CD4-positive, alpha-beta T cell treated with Interleukin-21 for 1 hour (primary cell): ENCODE results near the gene JMJD1C.

Experiments
- DNase-seq: peaks from one replicate; pipeline ENCODE4 v3.0.0-alpha.2; 2020

The JMJD1C gene

GRCh38 chr10:63208986-63209385, 256.8 kb downstream of the JMJD1C start:
- DNase-seq, result no peak

GRCh38 chr10:63206997-63207811, 258.6 kb downstream of the JMJD1C start:
- no peak for DNase-seq

- DNase-seq, result no peak
These were observed 259.2 kb downstream of the JMJD1C start for GRCh38 chr10:63206576-63206975.

GRCh38 chr10:63205421-63205820, 260.4 kb downstream of the JMJD1C start:
- DNase-seq, result no peak

- no peak for DNase-seq
These were observed 260.9 kb downstream of the JMJD1C start for GRCh38 chr10:63204667-63205391.

GRCh38 chr10:63201118-63201517, 264.7 kb downstream of the JMJD1C start:
- DNase-seq, result no peak

GRCh38 chr10:63200431-63200830, 265.3 kb downstream of the JMJD1C start:
- DNase-seq, result no peak

- no peak for DNase-seq
These were observed 266.1 kb downstream of the JMJD1C start for GRCh38 chr10:63199716-63200115.

- no peak for DNase-seq
These were observed 268.3 kb downstream of the JMJD1C start for GRCh38 chr10:63197344-63198092.

GRCh38 chr10:63192826-63193225, 273.0 kb downstream of the JMJD1C start:
- DNase-seq, result no peak

GRCh38 chr10:63175534-63175933, 290.2 kb downstream of the JMJD1C start:
- no peak for DNase-seq

GRCh38 chr10:63173468-63174232, 292.1 kb downstream of the JMJD1C start:
- DNase-seq, result no peak

- no peak for DNase-seq
These were observed 293.9 kb downstream of the JMJD1C start for GRCh38 chr10:63171926-63172325.

- no peak for DNase-seq
These were observed 294.4 kb downstream of the JMJD1C start for GRCh38 chr10:63171255-63171855.

GRCh38 chr10:63169624-63170023, 296.2 kb downstream of the JMJD1C start:
- DNase-seq, result no peak

- no peak for DNase-seq
These were observed 296.8 kb downstream of the JMJD1C start for GRCh38 chr10:63168821-63169462.

GRCh38 chr10:63166742-63167258, 299.0 kb downstream of the JMJD1C start:
- peak; percentile 65 for DNase-seq

GRCh38 chr10:63165249-63165648, 300.5 kb downstream of the JMJD1C start:
- DNase-seq, result no peak

GRCh38 chr10:63164166-63164623, 301.6 kb downstream of the JMJD1C start:
- no peak for DNase-seq

GRCh38 chr10:63161592-63161991, 304.2 kb downstream of the JMJD1C start:
- no peak for DNase-seq

GRCh38 chr10:63157845-63158624, 307.7 kb downstream of the JMJD1C start:
- DNase-seq, result peak; percentile 74
